AG04449 (cell line): ENCODE data around the gene YARS1.

Source experiments
- CTCF ChIA-PET: fragments of 350-600 bp; formaldehyde crosslinking; extraction: SDS; loops from one replicate; lab custom pipeline; 2021; ENCODE audit warnings: antibody characterized with exemption; lab: Yijun Ruan, JAX
- POLR2A ChIA-PET: fragments of 400-600, 350-600 bp; formaldehyde crosslinking; extraction: SDS; loops from one replicate; lab custom pipeline; 2020; ENCODE audit warnings: antibody characterized with exemption, inconsistent platforms; lab: Yijun Ruan, JAX
- DNase-seq: peaks from one replicate; pipeline ENCODE4 v3.0.0-alpha.2; 2010; ENCODE audit warnings: low read depth, low spot score
- H3K4me3 ChIP-seq: 2 replicates; pipeline ENCODE4 v1.5.1; 2011; ENCODE audit warnings: low read depth, mild to moderate bottlenecking, control low read depth, low read length
- CTCF ChIP-seq: IDR thresholded peaks from one replicate; pipeline ENCODE4 v1.5.1; 2011; ENCODE audit warnings: mild to moderate bottlenecking, moderate library complexity, low read length, control low read depth, inconsistent platforms; ENCODE audit not compliant: insufficient read depth; ENCODE audit errors: missing control alignments

YARS1 gene

GRCh38 chr1:32769524-32770220 is 47.5 kb downstream of the YARS1 start:
- TF ChIP-seq CTCF, result no peak
- POLR2A ChIA-PET, result interaction anchor here (0.6 to 1.0 kb wide), 4 partner anchors 8 to 66 kb away, joined by 3 to 4 read pairs (median 4); partner anchors contain the start of genes S100PBP and YARS1
- CTCF ChIA-PET, result interaction anchor here (1.2 to 12.8 kb wide), 6 partner anchors 7 to 369 kb away, joined by 3 to 299 read pairs (median 6); no protein-coding TSS in a partner anchor
- no peak for DNase-seq
- H3K4me3 ChIP-seq, result no peak overlapping the region

- ChIA-PET CTCF (interaction anchor here (1.3 to 12.8 kb wide), 2 partner anchors 9 to 57 kb away, joined by 3 to 299 read pairs; no protein-coding TSS in a partner anchor), POLR2A (interaction anchor here (0.9 kb wide), 1 partner anchor 65 kb away, joined by 4 read pairs; no protein-coding TSS in a partner anchor)
- no peak for TF ChIP-seq CTCF
- DNase-seq, result no peak
- H3K4me3 ChIP-seq, result no peak overlapping the region
Measured at GRCh38 chr1:32768110-32768850, 48.9 kb downstream of the YARS1 start.

GRCh38 chr1:32767641-32768040 is 49.5 kb downstream of the YARS1 start:
- no peak for DNase-seq
- no peak overlapping the region for H3K4me3 ChIP-seq
- POLR2A ChIA-PET, result no interaction called here
- CTCF ChIA-PET, result interaction anchor here (1.3 to 12.8 kb wide), 2 partner anchors 9 to 57 kb away, joined by 3 to 299 read pairs; no protein-coding TSS in a partner anchor
- no peak for TF ChIP-seq CTCF

GRCh38 chr1:32767156-32767555 is 50.0 kb downstream of the YARS1 start:
- ChIA-PET CTCF (interaction anchor here (1.3 to 12.8 kb wide), 2 partner anchors 10 to 56 kb away, joined by 3 to 299 read pairs; no protein-coding TSS in a partner anchor), POLR2A (no interaction called here)
- DNase-seq, result no peak
- TF ChIP-seq CTCF, result no peak
- no peak overlapping the region for H3K4me3 ChIP-seq

- CTCF ChIA-PET, result interaction anchor here (12.8 kb wide), 1 partner anchor 56 kb away, joined by 299 read pairs; no protein-coding TSS in a partner anchor
- no peak for DNase-seq
- POLR2A ChIA-PET, result no interaction called here
- no peak overlapping the region for H3K4me3 ChIP-seq
- TF ChIP-seq CTCF, result no peak
Measured at GRCh38 chr1:32766328-32766972, 50.7 kb downstream of the YARS1 start.
